ENCODE results near the gene DNAH17.
"Not testable (repeated sequence)": the region's sequence is repeated elsewhere in the genome, so short reads cannot be mapped to it uniquely, and the experiment has no call there.

The DNAH17 gene

GRCh38 chr17:78507526-78507925 lies 69.7 kb downstream of the DNAH17 start:
- ChIA-PET POLR2A (ENCODE audit: low non-redundant PET) (no interaction called here), CTCF (interaction anchor here (0.9 kb wide), 1 partner anchor 10 kb away, joined by 3 read pairs; no protein-coding TSS in a partner anchor)
- no peak for DNase-seq (ENCODE audit: low spot score)
- no peak overlapping the region for H3K27ac ChIP-seq
- no peak for TF ChIP-seq CTCF (conservative IDR thresholded peaks at IDR 0.05; ENCODE audit: low read depth)

GRCh38 chr17:78506454-78507309 lies 70.5 kb downstream of the DNAH17 start:
- no peak overlapping the region for H3K27ac ChIP-seq
- TF ChIP-seq CTCF (conservative IDR thresholded peaks at IDR 0.05; ENCODE audit: low read depth), result no peak
- DNase-seq (ENCODE audit: low spot score), result no peak
- POLR2A ChIA-PET (ENCODE audit: low non-redundant PET), result no interaction called here
- CTCF ChIA-PET, result no interaction called here

- H3K27ac ChIP-seq, result peak overlapping the region; percentile 54; the same call in 1 of the 2 replicates
- POLR2A ChIA-PET (ENCODE audit: low non-redundant PET), result no interaction called here
- no peak for DNase-seq (ENCODE audit: low spot score)
- CTCF ChIA-PET, result no interaction called here
- no peak for TF ChIP-seq CTCF (conservative IDR thresholded peaks at IDR 0.05; ENCODE audit: low read depth)
These were observed 72.9 kb downstream of the DNAH17 start for GRCh38 chr17:78504156-78504925.

- H3K27ac ChIP-seq; DNase-seq (ENCODE audit: low spot score); POLR2A ChIA-PET (ENCODE audit: low non-redundant PET); CTCF ChIA-PET: not testable (repeated sequence)
These were observed 73.8 kb downstream of the DNAH17 start for GRCh38 chr17:78503388-78503787.

GRCh38 chr17:78502611-78503148 lies 74.5 kb downstream of the DNAH17 start:
- ChIA-PET POLR2A (ENCODE audit: low non-redundant PET) (no interaction called here), CTCF (interaction anchor here (0.5 kb wide), 1 partner anchor 207 kb away, joined by 3 read pairs; no protein-coding TSS in a partner anchor)
- no peak for DNase-seq (ENCODE audit: low spot score)
- H3K27ac ChIP-seq, result no peak overlapping the region
- no peak for TF ChIP-seq CTCF (conservative IDR thresholded peaks at IDR 0.05; ENCODE audit: low read depth)

- no peak for DNase-seq (ENCODE audit: low spot score)
- ChIA-PET CTCF (interaction anchor here (0.6 kb wide), 1 partner anchor 22 kb away, joined by 4 read pairs; no protein-coding TSS in a partner anchor), POLR2A (ENCODE audit: low non-redundant PET) (no interaction called here)
- no peak for TF ChIP-seq CTCF (conservative IDR thresholded peaks at IDR 0.05; ENCODE audit: low read depth)
- no peak overlapping the region for H3K27ac ChIP-seq
These were observed 75.8 kb downstream of the DNAH17 start for GRCh38 chr17:78501241-78502036.
